IMR-90 (cell line): ENCODE measurements around the gene DRD4.

Experiments
- BHLHE40 ChIP-seq: fragments of 150-350 bp; IDR thresholded peaks from 2 replicates; pipeline ENCODE4 v1.6.1; 2016; ENCODE audit warnings: mild to moderate bottlenecking, low read depth, low read length
- CEBPB ChIP-seq: IDR thresholded peaks from 2 replicates; pipeline ENCODE4 v1.6.1; 2012; ENCODE audit warnings: low read depth, low read length, improper control_type of control experiment
- CTCF ChIP-seq: conservative IDR thresholded peaks from 2 replicates; pipeline ENCODE4 v1.5.1; 2012; ENCODE audit warnings: mild to moderate bottlenecking, low read depth, low read length, improper control_type of control experiment
- ELK1 ChIP-seq: fragments of 150-350 bp; IDR thresholded peaks from 2 replicates; pipeline ENCODE4 v1.6.1; 2016; ENCODE audit warnings: low read depth, mild to moderate bottlenecking, low read length, moderate library complexity, borderline replicate concordance
- FOS ChIP-seq: fragments of 150-350 bp; IDR thresholded peaks from 2 replicates; pipeline ENCODE4 v1.6.1; 2016; ENCODE audit warnings: low read depth, low read length
- MAFK ChIP-seq: IDR thresholded peaks from 2 replicates; pipeline ENCODE4 v1.6.1; 2012; ENCODE audit warnings: low read depth, low read length, improper control_type of control experiment
- MAZ ChIP-seq: IDR thresholded peaks from 2 replicates; pipeline ENCODE4 v1.6.1; 2012; ENCODE audit warnings: low read depth, mild to moderate bottlenecking, low read length, improper control_type of control experiment, moderate library complexity, borderline replicate concordance
- MXI1 ChIP-seq: IDR thresholded peaks from 2 replicates; pipeline ENCODE4 v1.6.1; 2012; ENCODE audit warnings: low read depth, mild to moderate bottlenecking, low read length, moderate library complexity, borderline replicate concordance
- POLR2A ChIP-seq: IDR thresholded peaks from 2 replicates; pipeline ENCODE4 v1.6.1; 2012; ENCODE audit warnings: mild to moderate bottlenecking, low read depth, low read length
- RAD21 ChIP-seq: IDR thresholded peaks from 2 replicates; pipeline ENCODE4 v1.6.1; 2012; ENCODE audit warnings: low read length, improper control_type of control experiment
- RCOR1 ChIP-seq: IDR thresholded peaks from 2 replicates; pipeline ENCODE4 v1.6.1; 2012; ENCODE audit warnings: mild to moderate bottlenecking, low read length, improper control_type of control experiment; ENCODE audit not compliant: insufficient replicate concordance
- RFX5 ChIP-seq: IDR thresholded peaks from 2 replicates; pipeline ENCODE4 v1.8.0; 2012; ENCODE audit warnings: low read depth, mild to moderate bottlenecking, low read length, moderate library complexity
- SMC3 ChIP-seq: fragments of 150-350 bp; IDR thresholded peaks from 2 replicates; pipeline ENCODE4 v1.6.1; 2016; ENCODE audit warnings: low read depth, mild to moderate bottlenecking, antibody characterized with exemption, low read length, moderate library complexity
- USF2 ChIP-seq: fragments of 150-350 bp; IDR thresholded peaks from 2 replicates; pipeline ENCODE4 v1.6.1; 2017; ENCODE audit warnings: mild to moderate bottlenecking, antibody characterized with exemption, low read length, low read depth

GRCh38 chr11:636511-637332, at the start of gene DRD4:
- TF ChIP-seq CTCF (no peak), RCOR1 (no peak), BHLHE40 (peak; percentile 38; the same call in 1 of the 2 replicates), USF2 (peak; percentile 44; the same call in 1 of the 2 replicates), SMC3 (no peak), POLR2A (no peak), ELK1 (no peak), CEBPB (no peak), FOS (no peak), MAFK (no peak), RAD21 (no peak), RFX5 (no peak), MXI1 (no peak), MAZ (no peak)
